ENCODE measurements around the gene NUMB.

The NUMB gene

DNA sequence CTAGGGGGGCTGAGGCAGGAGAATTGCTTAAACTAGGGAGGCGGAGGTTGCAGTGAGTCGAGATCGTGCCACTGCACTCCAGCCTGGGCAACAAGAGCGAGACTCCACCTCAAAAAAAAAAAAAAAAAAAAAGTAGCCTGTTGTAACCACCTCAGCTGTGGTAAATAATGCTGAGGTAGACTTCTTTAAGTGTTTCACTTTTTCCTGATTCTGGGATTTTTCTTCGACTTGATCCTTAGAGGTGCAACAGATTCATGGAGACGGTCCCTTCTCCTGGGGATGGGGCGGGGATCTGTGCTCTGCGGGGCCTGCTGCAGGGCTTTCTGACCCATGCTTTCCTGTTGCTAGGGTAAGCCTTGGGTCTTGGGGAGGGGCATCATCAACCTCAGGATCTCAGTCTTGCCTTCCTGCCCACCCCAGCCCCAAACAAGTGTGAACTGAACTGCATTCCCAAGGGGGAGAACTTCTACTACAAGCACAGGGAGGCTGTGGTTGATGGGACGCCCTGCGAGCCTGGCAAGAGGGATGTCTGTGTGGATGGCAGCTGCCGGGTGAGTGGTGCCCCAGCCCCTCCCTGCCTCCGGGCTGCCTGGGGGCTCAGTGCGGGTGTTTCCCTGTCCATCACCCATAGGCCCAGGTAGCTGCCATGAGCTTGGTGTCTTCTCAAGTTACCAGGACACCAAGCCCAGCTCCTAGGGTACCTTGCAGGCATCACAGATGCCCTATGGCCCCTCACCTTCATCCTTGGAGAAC, 208.6 kb downstream of the NUMB start:
- TF ChIP-seq POLR2AphosphoS5 (IDR thresholded peaks at IDR 0.05; ENCODE audit: low read depth, low read length) (no peak), FOXP2 (optimal IDR thresholded peaks at IDR 0.05; ENCODE audit: borderline replicate concordance, extremely low read depth, extremely low read length, insufficient read depth) (no peak), TAF1 (IDR thresholded peaks at IDR 0.05; ENCODE audit: borderline replicate concordance, insufficient read depth, low read length) (no peak), SIN3A (IDR thresholded peaks at IDR 0.05; ENCODE audit: borderline replicate concordance, insufficient read depth, low read length) (no peak)
- TF ChIP-seq, protein P1, sequence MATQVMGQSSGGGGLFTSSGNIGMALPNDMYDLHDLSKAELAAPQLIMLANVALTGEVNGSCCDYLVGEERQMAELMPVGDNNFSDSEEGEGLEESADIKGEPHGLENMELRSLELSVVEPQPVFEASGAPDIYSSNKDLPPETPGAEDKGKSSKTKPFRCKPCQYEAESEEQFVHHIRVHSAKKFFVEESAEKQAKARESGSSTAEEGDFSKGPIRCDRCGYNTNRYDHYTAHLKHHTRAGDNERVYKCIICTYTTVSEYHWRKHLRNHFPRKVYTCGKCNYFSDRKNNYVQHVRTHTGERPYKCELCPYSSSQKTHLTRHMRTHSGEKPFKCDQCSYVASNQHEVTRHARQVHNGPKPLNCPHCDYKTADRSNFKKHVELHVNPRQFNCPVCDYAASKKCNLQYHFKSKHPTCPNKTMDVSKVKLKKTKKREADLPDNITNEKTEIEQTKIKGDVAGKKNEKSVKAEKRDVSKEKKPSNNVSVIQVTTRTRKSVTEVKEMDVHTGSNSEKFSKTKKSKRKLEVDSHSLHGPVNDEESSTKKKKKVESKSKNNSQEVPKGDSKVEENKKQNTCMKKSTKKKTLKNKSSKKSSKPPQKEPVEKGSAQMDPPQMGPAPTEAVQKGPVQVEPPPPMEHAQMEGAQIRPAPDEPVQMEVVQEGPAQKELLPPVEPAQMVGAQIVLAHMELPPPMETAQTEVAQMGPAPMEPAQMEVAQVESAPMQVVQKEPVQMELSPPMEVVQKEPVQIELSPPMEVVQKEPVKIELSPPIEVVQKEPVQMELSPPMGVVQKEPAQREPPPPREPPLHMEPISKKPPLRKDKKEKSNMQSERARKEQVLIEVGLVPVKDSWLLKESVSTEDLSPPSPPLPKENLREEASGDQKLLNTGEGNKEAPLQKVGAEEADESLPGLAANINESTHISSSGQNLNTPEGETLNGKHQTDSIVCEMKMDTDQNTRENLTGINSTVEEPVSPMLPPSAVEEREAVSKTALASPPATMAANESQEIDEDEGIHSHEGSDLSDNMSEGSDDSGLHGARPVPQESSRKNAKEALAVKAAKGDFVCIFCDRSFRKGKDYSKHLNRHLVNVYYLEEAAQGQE (IDR thresholded peaks at IDR 0.05; ENCODE audit: insufficient read depth in 1 of 2, low read depth in 2 of 2, low read length in 2 of 2), result no peak

DNA sequence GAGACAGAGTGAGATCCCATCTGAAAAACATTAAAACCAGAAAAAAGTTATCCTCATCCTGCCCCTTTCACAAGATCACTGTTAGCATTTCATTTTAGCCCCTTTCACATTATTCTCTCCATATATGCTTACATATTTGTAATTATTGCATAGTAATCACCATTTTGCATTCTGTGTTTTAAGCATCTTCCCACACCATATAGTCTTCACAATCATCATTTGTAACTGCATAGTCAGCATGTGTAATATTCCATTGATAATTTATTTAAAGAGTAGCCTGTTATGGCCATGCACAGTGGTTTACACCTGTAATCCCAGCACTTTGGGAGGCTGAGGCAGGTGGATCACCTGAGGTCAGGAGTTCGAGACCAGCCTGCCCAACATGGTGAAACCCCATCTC, 209.2 kb downstream of the NUMB start:
- no peak for TF ChIP-seq POLR2AphosphoS5 (IDR thresholded peaks at IDR 0.05; ENCODE audit: low read depth, low read length)
- TF ChIP-seq TAF1 (IDR thresholded peaks at IDR 0.05; ENCODE audit: borderline replicate concordance, insufficient read depth, low read length), result no peak
- TF ChIP-seq FOXP2 (optimal IDR thresholded peaks at IDR 0.05; ENCODE audit: borderline replicate concordance, extremely low read depth, extremely low read length, insufficient read depth), result no peak
- TF ChIP-seq, protein P1 (IDR thresholded peaks at IDR 0.05; ENCODE audit: insufficient read depth in 1 of 2, low read depth in 2 of 2, low read length in 2 of 2), result no peak
- TF ChIP-seq SIN3A (IDR thresholded peaks at IDR 0.05; ENCODE audit: borderline replicate concordance, insufficient read depth, low read length), result no peak

DNA sequence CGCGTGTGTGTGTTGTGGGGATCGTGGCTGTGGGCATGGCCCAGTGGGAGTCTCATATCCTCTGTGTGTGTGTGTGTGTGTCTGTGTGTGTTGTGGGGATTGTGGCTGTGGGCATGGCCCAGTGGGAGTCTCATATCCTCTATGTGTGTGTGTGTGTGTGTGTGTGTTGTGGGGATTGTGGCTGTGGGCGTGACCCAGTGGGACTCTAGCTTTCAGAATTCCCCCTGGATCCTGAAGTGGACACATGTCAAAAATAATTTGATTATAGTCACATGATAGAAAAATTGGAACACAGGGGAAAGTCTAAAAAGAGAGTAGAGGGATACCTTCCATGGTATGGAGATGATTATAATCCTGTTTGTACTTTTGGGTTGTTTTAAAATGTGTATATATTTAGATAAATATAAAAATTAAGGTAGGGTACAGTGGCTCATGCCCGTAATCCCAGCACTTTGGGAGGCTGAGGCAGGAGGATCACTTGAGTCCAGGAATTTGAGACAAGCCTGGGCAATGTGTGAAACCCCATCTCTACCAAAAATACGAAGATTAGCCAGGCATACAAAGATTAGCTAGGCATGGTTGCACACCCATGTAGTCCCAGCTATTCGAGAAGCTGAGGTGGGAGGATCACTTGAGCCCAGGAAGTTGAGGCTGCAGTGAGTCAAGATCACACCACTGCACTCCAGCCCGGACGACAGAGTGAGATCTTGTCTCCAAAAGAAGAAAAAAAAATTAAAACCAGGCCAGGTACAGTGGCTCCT, 210.1 kb downstream of the NUMB start:
- TF ChIP-seq TAF1 (IDR thresholded peaks at IDR 0.05; ENCODE audit: borderline replicate concordance, insufficient read depth, low read length), result no peak
- no peak for TF ChIP-seq SIN3A (IDR thresholded peaks at IDR 0.05; ENCODE audit: borderline replicate concordance, insufficient read depth, low read length)
- TF ChIP-seq POLR2AphosphoS5 (IDR thresholded peaks at IDR 0.05; ENCODE audit: low read depth, low read length), result no peak
- no peak for TF ChIP-seq FOXP2 (optimal IDR thresholded peaks at IDR 0.05; ENCODE audit: borderline replicate concordance, extremely low read depth, extremely low read length, insufficient read depth)
- TF ChIP-seq, protein P1 (IDR thresholded peaks at IDR 0.05; ENCODE audit: insufficient read depth in 1 of 2, low read depth in 2 of 2, low read length in 2 of 2), result no peak

DNA sequence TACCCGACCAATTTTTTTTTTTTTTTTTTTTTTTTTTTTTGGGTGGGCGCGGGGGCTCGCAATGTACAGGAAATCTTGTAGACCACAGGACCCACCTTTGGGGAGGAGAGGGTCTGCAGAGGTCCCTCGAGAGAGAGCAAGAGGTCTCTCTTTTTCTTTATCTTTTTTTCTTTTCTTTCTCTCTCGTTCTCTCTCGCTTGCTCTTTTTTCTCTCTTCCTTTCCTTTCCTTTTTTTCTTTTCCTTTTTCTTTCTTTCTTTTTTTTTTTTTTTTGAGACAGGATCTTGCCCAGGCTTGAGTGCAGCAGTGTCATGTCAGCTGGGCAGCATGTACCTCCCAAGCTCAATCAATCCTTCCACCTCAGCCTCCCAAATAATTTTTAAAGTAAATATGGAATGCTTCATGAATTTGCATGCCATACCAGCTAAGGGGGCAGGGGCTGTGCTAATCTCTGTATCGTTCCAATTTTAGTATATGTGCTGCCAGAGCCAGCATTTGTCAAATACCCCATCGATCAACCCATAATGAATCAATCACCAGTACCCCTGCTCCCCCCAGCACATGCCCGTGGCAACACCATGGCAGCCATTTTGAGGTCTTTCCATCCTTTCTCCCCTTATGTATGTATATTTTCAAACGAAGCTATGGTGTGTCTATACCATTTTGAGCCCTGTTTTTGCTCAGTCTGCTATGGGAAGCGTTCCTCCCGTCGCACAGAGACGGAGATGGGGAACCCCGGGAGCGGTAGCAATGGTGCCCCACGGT, 211.8 kb downstream of the NUMB start:
- TF ChIP-seq, protein P1 (IDR thresholded peaks at IDR 0.05; ENCODE audit: insufficient read depth in 1 of 2, low read depth in 2 of 2, low read length in 2 of 2), result no peak
- TF ChIP-seq SIN3A (IDR thresholded peaks at IDR 0.05; ENCODE audit: borderline replicate concordance, insufficient read depth, low read length) (no peak), FOXP2 (optimal IDR thresholded peaks at IDR 0.05; ENCODE audit: borderline replicate concordance, extremely low read depth, extremely low read length, insufficient read depth) (no peak), TAF1 (IDR thresholded peaks at IDR 0.05; ENCODE audit: borderline replicate concordance, insufficient read depth, low read length) (no peak), POLR2AphosphoS5 (IDR thresholded peaks at IDR 0.05; ENCODE audit: low read depth, low read length) (no peak)

Data from PFSK-1 (cell line).